Neural cell (in vitro differentiated cells): ENCODE results near the gene TACC2. TPM values are rescaled to one million over a fixed set of nuclear protein-coding genes. Genes with fewer than 3 reads are reported as not detected.

Experiments
- H2AFZ ChIP-seq: fragments of 200-600, 300-800 bp; sonication (generic), shearing (Covaris generic); 2 replicates; pipeline ENCODE4 v1.6.0; 2014; ENCODE audit warnings: low read depth, mild to moderate bottlenecking, antibody characterized with exemption, low read length, moderate library complexity
- H3F3A ChIP-seq: fragments of 200-600 bp; shearing (Covaris generic); 2 replicates; pipeline ENCODE4 v1.6.1; 2016; ENCODE audit warnings: mild to moderate bottlenecking, moderate library complexity, mixed read lengths, antibody characterized with exemption, low read length; ENCODE audit not compliant: insufficient read depth, poor library complexity, severe bottlenecking
- H3K27ac ChIP-seq: fragments of 200-600, 300-800 bp; sonication (generic), shearing (Covaris generic); 2 replicates; pipeline ENCODE4 v1.5.1; 2014; ENCODE audit warnings: mild to moderate bottlenecking, low read length, moderate library complexity
- H3K27me3 ChIP-seq: fragments of 300-800, 200-600 bp; sonication (generic), shearing (Covaris generic); 2 replicates; pipeline ENCODE4 v1.6.0; 2014; ENCODE audit warnings: mild to moderate bottlenecking, low read depth, low read length, moderate library complexity; ENCODE audit not compliant: insufficient read depth
- H3K36me3 ChIP-seq: fragments of 300-800, 200-600 bp; sonication (generic), shearing (Covaris generic); 2 replicates; pipeline ENCODE4 v1.5.1; 2014; ENCODE audit warnings: mild to moderate bottlenecking, antibody characterized with exemption, low read length, moderate library complexity; ENCODE audit not compliant: insufficient read depth
- H3K4me2 ChIP-seq: fragments of 300-800, 200-600 bp; sonication (generic), shearing (Covaris generic); 2 replicates; pipeline ENCODE4 v1.6.0; 2014; ENCODE audit warnings: mild to moderate bottlenecking, low read length
- H3K4me3 ChIP-seq: fragments of 300-800, 200-600 bp; sonication (generic), shearing (Covaris generic); 2 replicates; pipeline ENCODE4 v1.5.1; 2014; ENCODE audit warnings: mild to moderate bottlenecking, low read length, moderate library complexity
- H3K79me2 ChIP-seq: fragments of 200-600 bp; shearing (Covaris generic); replicated peaks from 2 replicates; pipeline ENCODE4 v1.6.0; 2014; ENCODE audit warnings: mild to moderate bottlenecking, low read length, moderate library complexity; ENCODE audit not compliant: insufficient read depth
- H3K9ac ChIP-seq: fragments of 300-800, 200-600 bp; sonication (generic), shearing (Covaris generic); 2 replicates; pipeline ENCODE4 v1.6.1; 2016; ENCODE audit warnings: mild to moderate bottlenecking, low read length, mixed read lengths
- H3K9me2 ChIP-seq: fragments of 200-600 bp; shearing (Covaris generic); 2 replicates; pipeline ENCODE4 v1.6.1; 2016; ENCODE audit warnings: mild to moderate bottlenecking, low read length, mixed read lengths; ENCODE audit not compliant: insufficient read depth
- H3K9me3 ChIP-seq: fragments of 200-600, 300-800 bp; sonication (generic), shearing (Covaris generic); 2 replicates; pipeline ENCODE4 v1.6.1; 2016; ENCODE audit warnings: mild to moderate bottlenecking, mixed run types, low read length, moderate library complexity, mixed read lengths
- H4K20me1 ChIP-seq: fragments of 200-600 bp; shearing (Covaris generic); 2 replicates; pipeline ENCODE4 v1.6.1; 2016; ENCODE audit warnings: mild to moderate bottlenecking, mixed run types; ENCODE audit not compliant: insufficient read depth
- EP300 ChIP-seq: fragments of 450-650 bp; conservative IDR thresholded peaks from 2 replicates; pipeline ENCODE4 v1.6.1; 2014; ENCODE audit warnings: antibody characterized with exemption, mild to moderate bottlenecking, moderate library complexity; ENCODE audit not compliant: poor library complexity, severe bottlenecking
- EZH2 ChIP-seq: fragments of 200-600, 300-800 bp; shearing (Covaris generic), sonication (generic); IDR thresholded peaks from 2 replicates; pipeline ENCODE4 v1.6.1; 2014; ENCODE audit warnings: antibody characterized with exemption, low read length, borderline replicate concordance, mild to moderate bottlenecking; ENCODE audit not compliant: insufficient read depth, poor library complexity, severe bottlenecking
- POLR2AphosphoS5 ChIP-seq: IDR thresholded peaks from 2 replicates; pipeline ENCODE4 v1.6.1; 2012
- RAD21 ChIP-seq: fragments of 450-650 bp; conservative IDR thresholded peaks from 2 replicates; pipeline ENCODE4 v1.6.1; 2014; ENCODE audit warnings: antibody characterized with exemption, mild to moderate bottlenecking, moderate library complexity
- SMC3 ChIP-seq: fragments of 450-650 bp; conservative IDR thresholded peaks from 2 replicates; pipeline ENCODE4 v1.6.1; 2014; ENCODE audit warnings: antibody characterized with exemption, mild to moderate bottlenecking, moderate library complexity; ENCODE audit not compliant: poor library complexity
- TAF1 ChIP-seq: IDR thresholded peaks from 2 replicates; pipeline ENCODE4 v1.6.1; 2012; ENCODE audit warnings: low read depth
- polyA plus RNA-seq: library from polyadenylated mRNA; depleted of rRNA; stranded (reverse); fragments of >200 nt; gene quantifications from 2 replicates; pipeline ENCODE4 v1.2.3, GENCODE V29; 2014
- TF ChIP-seq, protein P1 (sequence below): fragments of 450-650 bp; IDR thresholded peaks from 2 replicates; pipeline ENCODE4 v1.5.1; 2014; ENCODE audit warnings: antibody characterized with exemption, mild to moderate bottlenecking, moderate library complexity; ENCODE audit not compliant: poor library complexity, severe bottlenecking
- TF ChIP-seq, protein P2 (sequence below): IDR thresholded peaks from 2 replicates; pipeline ENCODE4 v1.6.1; 2012; ENCODE audit warnings: borderline replicate concordance

Gene TACC2
- polyA plus RNA-seq, 1 donor from 2014 or later: 17.6 TPM

DNA sequence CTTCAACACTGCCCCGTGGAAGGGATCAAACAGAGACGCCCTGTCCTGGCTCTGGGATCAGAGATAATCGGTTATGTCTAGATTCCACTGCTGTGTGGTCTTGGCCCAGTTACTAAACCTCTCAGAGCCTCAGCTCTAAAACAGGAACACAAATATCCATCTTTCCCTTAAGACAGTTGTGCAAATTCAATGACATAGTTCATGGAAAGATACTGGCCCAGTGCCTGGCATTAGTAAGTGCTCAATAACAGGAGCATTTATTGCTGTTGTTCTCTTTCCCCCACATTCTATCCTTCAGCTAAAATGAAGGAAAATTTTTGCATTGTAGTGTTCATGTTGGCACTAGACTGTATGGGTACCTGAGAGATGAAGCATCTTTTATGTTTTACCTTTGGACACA lies 58.6 kb downstream of the TACC2 start:
- no peak overlapping the region for H3K9ac ChIP-seq
- H3K4me2 ChIP-seq: no peak overlapping the region

DNA sequence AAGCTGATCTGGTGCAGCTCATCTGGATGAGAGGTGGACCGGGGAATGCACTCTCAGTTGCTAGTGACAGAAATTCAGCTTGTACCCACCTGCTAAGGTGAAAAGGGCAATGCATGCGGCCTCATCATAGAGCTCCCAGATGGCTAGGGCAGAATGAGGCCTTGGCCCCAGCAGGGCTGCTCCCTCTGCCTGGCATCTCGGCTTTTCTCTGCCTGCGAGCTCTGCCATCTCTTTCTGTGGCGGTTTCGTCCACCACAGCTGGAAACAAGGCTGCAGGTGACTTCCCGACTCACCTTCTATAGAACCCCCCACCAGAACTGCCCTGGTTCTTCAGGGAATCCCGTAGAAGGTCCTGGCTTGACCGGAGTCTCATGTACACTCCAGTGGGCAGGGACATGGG lies 60.1 kb downstream of the TACC2 start:
- Histone ChIP-seq H3K4me2 (no peak overlapping the region), H2AFZ (no peak overlapping the region), H4K20me1 (no peaks in the 10 kb centered on the region), H3F3A (no peaks in the 10 kb centered on the region), H3K4me3 (no peak overlapping the region), H3K9me3 (no peaks in the 10 kb centered on the region), H3K36me3 (no peaks in the 10 kb centered on the region), H3K9me2 (no peaks in the 10 kb centered on the region), H3K9ac (no peak overlapping the region), H3K79me2 (no peaks in the 10 kb centered on the region), H3K27ac (no peak overlapping the region), H3K27me3 (no peaks in the 10 kb centered on the region)
- no peak for TF ChIP-seq TAF1
- no peak for TF ChIP-seq POLR2AphosphoS5
- TF ChIP-seq, protein P1, sequence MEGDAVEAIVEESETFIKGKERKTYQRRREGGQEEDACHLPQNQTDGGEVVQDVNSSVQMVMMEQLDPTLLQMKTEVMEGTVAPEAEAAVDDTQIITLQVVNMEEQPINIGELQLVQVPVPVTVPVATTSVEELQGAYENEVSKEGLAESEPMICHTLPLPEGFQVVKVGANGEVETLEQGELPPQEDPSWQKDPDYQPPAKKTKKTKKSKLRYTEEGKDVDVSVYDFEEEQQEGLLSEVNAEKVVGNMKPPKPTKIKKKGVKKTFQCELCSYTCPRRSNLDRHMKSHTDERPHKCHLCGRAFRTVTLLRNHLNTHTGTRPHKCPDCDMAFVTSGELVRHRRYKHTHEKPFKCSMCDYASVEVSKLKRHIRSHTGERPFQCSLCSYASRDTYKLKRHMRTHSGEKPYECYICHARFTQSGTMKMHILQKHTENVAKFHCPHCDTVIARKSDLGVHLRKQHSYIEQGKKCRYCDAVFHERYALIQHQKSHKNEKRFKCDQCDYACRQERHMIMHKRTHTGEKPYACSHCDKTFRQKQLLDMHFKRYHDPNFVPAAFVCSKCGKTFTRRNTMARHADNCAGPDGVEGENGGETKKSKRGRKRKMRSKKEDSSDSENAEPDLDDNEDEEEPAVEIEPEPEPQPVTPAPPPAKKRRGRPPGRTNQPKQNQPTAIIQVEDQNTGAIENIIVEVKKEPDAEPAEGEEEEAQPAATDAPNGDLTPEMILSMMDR: no peak
- TF ChIP-seq EZH2: no peak
- no peak for TF ChIP-seq EP300
- TF ChIP-seq, protein P2, sequence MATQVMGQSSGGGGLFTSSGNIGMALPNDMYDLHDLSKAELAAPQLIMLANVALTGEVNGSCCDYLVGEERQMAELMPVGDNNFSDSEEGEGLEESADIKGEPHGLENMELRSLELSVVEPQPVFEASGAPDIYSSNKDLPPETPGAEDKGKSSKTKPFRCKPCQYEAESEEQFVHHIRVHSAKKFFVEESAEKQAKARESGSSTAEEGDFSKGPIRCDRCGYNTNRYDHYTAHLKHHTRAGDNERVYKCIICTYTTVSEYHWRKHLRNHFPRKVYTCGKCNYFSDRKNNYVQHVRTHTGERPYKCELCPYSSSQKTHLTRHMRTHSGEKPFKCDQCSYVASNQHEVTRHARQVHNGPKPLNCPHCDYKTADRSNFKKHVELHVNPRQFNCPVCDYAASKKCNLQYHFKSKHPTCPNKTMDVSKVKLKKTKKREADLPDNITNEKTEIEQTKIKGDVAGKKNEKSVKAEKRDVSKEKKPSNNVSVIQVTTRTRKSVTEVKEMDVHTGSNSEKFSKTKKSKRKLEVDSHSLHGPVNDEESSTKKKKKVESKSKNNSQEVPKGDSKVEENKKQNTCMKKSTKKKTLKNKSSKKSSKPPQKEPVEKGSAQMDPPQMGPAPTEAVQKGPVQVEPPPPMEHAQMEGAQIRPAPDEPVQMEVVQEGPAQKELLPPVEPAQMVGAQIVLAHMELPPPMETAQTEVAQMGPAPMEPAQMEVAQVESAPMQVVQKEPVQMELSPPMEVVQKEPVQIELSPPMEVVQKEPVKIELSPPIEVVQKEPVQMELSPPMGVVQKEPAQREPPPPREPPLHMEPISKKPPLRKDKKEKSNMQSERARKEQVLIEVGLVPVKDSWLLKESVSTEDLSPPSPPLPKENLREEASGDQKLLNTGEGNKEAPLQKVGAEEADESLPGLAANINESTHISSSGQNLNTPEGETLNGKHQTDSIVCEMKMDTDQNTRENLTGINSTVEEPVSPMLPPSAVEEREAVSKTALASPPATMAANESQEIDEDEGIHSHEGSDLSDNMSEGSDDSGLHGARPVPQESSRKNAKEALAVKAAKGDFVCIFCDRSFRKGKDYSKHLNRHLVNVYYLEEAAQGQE: no peak

More for the DNA sequence above, 58.6 kb downstream of the TACC2 start:
- H3K4me3 ChIP-seq: no peak overlapping the region
- H3K9me3 ChIP-seq: no peaks in the 10 kb centered on the region
- TF ChIP-seq EZH2: no peak
- TF ChIP-seq, protein P1: no peak
- TF ChIP-seq SMC3: no peak
- TF ChIP-seq, protein P2: no peak
- TF ChIP-seq POLR2AphosphoS5: no peak
- no peak for TF ChIP-seq RAD21
- no peak overlapping the region for H3K27ac ChIP-seq
- H3K36me3 ChIP-seq: no peaks in the 10 kb centered on the region
- H4K20me1 ChIP-seq: no peaks in the 10 kb centered on the region
- H3F3A ChIP-seq: no peaks in the 10 kb centered on the region
- no peaks in the 10 kb centered on the region for H3K9me2 ChIP-seq
- no peaks in the 10 kb centered on the region for H3K27me3 ChIP-seq
- no peak overlapping the region for H2AFZ ChIP-seq
- H3K79me2 ChIP-seq: no peaks in the 10 kb centered on the region
